Right kidney (tissue), 1 donor: ENCODE data around the gene C10orf90.

Experiments used
- DNase-seq: peaks from one replicate; pipeline ENCODE4 v3.0.0-alpha.2; 2016

The C10orf90 gene

DNA sequence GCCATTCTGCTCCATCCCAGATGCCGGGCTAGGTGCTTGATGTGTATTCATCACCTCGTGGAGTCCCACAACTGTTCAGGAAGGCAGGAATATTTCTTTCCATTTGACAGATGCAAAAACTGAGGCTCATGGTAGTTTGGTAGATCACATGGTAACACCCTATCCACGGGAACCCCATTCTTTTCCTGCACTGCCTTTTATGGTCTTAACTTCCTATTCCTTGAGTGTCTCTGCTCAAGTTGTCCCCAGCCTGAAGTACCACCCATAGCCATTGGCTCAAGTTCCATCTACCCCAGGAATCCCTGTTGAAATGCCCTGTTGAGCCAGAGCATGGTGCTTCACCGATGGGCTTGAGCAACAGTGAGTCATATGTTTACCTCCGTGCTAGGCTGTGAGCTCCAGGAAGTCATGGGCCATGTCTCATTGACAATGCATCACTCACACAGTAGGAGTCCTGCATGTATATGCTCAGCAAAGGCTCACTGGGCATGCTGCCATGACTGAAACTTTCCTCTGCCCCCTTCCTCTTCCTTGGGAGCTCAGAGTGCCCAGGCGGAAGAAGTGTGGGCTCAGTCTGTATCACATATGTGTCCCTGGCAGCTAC lies 210.5 kb downstream of the C10orf90 start:
- DNase-seq = no peak

DNA sequence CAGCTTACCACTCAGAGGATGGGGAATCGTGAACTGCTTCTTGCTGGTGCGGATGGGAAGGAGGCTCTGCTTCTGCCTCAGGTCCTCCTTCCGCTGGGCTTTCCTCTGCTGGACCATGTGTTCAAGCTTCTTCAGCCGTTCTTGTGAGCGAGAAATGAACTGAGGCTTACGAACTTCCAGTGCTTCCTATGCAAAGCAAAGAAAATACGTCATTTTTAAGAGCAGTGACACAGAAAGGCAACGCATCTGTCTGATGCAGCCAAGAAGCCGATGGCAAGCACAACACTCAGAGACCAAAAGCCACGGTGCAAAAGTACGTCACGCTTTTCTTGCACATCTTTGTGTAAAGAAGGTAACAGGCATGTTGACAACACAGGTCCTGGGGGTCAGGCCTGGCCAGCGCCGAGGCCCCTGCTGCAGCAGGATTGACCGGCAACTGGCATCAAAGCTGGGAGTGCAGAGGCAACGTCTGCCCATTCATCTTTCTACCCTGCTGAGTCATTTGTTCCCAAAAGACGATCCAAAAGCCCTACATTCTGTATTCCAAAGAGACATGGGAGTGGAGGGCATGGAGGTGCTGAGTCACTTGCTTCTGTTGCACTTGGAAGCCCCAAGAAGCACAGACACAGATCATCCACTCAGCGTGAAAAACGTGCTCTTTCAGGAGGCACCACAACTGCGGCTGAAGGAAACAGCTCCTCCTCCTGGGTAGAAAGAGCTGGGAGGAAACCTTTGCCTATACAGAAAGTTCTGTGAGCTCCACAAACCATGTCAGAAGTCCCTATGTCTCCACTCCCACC lies 211.3 kb downstream of the C10orf90 start:
- DNase-seq = no peak

DNA sequence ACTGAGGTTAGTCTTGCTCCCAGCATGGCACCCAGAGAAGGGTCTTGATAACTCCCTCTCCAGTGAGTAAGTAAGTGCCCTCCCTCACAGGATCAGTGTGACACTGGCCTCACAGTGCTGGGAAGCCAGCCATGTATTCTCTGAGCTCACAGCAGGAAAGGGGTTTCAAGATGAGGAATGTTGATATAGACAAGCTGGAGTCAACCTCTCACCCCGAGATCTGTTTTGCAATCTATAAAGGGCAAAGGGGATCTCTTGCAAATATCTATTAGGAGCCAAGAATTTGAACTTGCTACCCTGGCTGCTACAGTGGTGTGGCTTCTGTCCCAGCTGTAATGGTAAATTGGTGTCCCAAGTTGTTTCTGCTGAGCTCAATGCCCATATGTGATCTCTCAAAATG lies 212.0 kb downstream of the C10orf90 start:
- DNase-seq = no peak

DNA sequence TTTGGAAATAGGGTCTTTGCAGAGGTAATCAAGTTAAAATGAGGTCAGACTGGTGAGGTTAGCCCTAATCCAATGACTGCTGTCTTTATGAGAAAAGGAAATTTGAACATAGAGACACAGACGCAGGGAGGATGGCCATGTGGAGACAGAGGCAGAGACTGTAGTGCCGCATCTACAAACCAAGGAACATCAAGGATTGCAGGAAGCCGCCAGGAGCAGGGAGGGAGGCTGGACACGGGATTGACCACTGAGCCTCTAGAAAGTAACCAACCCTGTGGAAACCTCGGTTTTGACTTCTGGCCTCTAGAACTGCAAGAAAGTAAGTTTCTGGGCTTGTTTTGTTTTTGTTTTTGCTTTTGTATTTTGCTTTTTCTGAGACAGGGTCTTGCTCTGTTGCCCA lies 213.9 kb downstream of the C10orf90 start:
- no peak for DNase-seq

DNA sequence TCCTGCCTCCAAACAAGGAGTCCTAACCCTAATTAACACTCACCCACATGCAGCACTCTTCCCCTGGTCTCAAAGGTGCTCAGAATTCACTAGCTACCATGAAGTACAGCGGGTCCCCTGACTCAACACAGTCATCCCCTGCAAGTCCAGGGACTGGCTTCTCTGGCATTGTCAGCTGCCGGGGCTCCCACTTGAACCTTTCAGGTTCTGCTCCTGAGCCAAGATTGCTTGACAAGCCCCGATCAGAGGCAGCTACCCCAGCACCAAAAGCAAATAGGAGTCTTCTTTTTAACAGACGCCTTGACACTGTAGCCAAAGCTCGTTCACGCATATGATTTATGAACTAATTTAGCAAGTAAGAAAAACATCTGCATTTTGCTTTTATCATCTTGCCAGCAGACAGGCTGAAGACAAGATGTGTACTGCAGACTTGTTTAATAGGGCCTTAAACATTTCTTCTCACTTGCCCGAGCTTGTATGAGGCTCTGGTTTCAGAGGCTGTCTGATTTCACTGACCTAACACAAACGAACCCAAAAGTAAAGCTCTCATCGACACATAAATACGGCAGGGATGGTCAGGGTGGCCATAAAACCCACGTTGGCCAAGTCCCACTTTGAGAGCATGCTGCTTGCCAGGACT lies 214.6 kb downstream of the C10orf90 start:
- no peak for DNase-seq

DNA sequence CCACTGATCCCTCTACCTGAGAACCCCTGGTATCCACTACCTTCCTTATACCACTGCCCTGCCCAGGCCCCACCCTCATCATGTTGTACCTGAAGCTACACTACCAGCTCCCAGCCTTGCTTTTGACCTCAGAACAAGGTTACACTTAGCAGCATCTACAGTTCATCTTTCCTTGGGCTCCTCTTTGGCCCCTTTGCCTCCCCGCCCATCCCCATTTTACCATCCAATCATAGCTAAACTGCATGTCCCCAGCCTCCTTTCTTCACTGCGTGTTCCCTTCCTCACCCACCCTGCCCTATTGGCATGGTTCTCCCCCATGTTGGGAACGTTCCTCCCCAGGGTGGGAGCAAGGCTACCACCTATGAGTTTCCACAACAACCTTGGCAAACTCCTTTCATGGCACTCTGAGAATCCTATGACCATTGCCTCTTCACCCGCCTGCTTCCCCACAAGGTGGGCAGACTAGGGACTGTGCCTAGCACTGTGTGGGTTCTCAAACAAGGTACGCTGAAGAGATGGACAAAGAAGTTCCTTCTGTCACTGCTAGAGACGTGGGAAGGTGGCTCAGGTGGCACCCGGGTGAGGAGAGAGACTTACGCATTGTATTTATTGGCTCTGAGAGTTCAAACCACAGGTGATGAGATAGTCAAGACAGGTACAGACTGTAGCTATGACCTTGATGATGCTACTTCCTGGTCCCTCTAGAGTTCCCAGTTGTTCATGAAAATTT lies 215.3 kb downstream of the C10orf90 start:
- no peak for DNase-seq

DNA sequence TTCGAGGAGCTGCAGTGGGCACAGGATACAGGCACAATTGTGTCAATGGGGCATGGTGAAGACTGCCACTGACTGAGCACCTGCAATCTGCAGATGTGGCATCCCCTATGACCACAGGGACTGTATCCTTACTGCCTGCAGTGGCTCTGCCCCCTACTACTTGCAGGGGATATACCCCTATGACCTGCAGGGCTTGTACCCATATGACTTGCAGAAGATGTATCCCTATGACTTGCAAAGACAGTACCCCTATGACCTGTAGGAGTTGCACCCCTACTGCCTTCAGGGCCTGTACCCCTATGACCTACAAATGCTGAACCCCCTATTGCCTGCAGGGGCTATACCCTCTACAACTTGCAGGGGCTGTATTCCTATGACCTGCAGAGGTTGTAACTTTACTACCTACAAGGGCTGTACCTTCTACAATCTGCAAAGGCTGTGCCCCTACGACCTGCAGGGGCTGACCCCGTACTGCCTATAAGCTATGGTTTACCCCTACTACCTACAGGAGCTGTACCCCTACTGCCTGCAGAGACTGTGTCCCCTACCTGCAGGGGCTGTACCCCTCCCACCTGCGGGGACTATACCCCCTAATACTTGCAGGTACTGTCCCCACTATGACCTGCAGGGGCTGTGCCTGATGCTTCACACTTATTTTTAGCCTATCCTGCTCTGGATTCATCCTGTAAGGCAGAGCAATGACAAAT lies 216.3 kb downstream of the C10orf90 start:
- DNase-seq = no peak

DNA sequence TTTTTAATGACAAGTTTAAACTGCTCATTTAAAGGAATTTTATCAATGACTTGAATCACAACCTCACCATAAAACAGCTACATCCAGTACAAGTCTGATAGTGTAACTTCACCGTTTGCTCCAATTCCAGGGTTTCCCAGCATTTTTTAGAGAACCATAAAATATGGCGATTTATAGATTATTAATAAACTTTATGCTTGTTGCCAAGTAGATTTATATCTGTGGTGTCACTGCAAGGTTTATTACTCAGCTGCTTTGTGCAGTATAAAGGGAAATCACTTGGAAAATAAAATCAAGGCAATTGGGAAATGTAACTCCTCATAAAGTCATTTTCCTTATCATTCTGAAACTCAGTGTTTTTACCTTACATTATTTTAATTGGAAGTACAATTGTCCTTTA lies 218.2 kb downstream of the C10orf90 start:
- DNase-seq = no peak

DNA sequence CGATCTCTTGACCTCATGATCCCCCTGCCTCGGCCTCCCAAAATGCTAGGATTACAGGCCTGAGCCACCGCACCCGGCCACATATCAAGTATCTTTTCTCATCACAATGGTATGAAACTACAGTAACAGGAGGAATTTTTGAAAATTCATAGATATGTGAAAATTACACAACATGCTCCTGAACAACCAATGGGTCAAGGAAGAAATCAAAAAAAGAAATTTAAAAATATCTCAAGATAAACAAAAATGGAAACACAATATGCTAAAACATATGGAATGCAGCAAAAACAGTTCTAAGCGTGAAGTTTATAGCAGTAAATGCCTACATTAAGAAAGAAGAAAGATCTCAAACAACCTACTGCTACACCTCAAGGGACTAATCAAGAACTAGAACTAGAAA lies 222.4 kb downstream of the C10orf90 start:
- no peak for DNase-seq

DNA sequence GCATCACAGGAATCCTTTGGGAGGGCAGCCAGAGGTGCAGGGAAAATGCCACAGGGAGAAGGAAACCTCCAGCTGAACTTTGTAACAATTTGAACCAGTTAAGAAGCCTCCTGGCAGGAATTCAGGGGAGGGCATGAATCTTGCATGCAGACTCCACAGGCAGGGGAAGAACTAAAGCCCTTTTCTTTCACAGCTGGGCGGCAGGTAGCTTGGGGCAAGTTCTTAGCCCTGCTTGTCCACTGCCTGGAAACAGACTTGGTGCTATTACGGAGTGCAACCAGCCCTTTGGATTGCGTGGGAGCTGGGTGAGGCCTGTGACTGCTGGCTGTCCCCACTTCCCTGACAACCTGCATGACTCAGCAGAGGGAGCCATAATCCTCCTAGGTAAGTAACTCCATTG lies 230.6 kb downstream of the C10orf90 start:
- no peak for DNase-seq

DNA sequence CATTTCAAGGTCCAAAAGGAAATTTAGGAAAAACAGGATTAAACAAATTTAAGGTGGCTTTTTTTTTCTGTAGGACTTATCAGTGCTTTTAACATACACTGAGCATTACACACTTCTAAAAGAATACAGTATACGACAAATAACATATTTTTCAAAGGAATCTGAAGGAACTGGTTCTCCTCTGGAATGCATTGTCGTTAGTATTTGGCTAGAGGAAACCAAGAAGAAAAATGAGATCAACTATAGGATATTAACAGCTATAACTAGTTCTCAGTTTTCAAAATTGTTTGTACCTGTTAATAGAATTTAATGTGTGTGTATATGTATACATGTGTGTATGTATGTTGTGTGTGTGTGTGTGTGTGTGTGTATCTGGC lies 232.1 kb downstream of the C10orf90 start:
- no peak for DNase-seq

DNA sequence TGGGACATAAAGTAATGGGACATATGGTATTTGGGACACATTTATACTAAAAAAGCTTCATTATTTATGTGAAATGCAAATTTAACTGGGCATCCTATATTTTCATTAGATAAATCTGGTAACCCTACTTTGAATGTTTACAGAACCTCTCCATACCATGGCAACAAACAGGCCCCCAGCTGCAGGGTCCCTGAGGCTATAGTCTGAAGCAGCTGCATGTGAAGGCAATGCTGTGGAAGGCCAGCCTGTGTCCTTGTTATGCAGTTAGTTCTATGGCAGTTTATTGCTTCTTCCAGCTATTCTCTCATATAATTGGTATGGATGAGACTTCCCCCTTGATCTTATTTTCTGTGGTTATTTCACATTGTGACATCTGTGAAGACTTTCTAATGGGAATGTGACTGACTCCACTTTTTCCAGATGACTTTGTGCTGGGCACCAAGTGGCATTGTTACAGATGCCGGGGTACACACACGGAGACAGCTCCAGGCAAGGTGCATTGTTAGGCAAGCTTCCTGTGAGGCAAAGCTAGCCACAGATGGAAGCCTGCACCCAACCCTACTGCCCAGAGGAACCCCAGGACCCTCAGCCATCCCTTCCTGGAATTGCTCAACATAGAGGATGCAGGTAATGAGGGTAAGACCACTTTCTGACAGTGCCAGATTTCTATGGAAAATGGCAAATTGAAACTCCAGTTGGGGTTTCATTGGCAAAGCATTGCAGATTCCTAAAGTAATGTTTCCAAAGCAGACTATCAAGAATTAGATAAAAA lies 232.7 kb downstream of the C10orf90 start:
- no peak for DNase-seq

DNA sequence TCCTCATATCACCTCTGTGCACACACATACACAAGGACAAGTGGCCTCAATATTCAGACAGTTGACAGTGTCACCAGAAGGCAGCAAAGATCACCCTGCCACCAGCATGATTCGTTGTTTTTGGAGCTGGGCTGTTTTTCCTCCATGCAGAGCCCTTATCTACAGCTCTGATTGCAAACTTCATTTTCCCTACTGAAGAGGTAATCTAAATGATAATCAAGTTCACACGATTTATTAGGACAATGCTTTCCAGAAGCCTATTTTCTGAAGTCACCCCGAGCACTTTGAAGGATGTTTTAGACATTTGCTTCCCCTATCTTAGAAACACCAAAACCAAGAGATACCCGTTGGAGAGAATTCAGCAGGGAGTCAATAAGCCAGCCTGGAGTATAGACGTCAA lies 236.3 kb downstream of the C10orf90 start:
- DNase-seq = no peak

DNA sequence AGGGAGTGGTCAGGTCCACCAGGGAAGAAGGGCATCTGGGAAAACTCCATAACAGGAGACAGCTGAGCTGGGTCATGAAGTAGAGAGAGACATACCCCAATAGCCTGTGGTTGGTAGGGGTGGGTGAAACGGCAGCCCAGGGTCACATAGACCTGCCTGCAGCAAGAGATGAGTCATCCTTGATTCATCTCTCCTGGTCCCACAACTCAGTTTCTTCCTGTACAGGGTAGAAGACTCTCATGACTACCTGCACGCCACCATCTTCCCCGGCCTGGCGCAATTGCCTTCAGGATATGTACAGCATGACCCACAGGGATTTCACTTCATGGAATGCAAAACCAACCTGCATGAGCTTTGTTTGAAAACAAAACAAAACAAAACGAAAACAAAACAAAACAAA lies 237.1 kb downstream of the C10orf90 start:
- no peak for DNase-seq

DNA sequence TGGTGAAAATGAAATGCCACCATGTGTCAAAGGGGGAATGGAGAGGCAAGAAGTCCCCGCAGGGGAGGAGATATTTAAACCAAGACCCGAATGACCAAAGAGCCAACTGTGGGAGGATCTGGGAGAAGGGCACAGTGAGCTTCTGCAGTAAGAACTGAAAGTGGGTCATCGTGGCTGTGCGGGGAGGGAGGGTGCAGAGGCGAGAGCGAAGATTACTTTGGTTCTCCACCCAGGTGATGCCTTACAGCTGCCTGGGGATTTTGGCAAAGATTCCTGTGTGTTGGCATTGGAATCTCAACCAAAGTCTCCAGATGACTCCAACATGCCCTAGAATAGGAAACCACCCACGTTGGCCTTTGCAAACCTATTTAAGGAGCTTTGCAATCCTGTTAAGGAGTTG lies 238.0 kb downstream of the C10orf90 start:
- no peak for DNase-seq

DNA sequence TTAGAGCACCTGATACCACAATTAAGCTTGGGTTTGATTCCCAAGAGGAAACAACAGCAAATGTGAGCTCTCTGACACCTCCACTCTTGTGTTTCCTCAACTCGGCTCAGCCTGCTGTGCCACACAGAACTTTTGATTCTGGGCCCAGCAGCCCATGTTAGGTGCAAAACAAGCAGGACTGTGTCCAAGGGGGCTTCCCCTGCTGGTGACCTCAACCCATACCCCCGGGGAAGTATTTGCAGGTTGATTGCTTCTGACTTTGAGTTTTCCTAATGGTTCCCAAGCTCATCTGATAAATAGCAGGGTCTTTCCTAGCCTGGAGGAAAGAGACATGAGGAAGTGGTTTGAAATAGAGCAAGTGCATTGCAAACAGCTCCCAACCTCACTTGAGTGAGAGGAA lies 238.7 kb downstream of the C10orf90 start:
- no peak for DNase-seq

DNA sequence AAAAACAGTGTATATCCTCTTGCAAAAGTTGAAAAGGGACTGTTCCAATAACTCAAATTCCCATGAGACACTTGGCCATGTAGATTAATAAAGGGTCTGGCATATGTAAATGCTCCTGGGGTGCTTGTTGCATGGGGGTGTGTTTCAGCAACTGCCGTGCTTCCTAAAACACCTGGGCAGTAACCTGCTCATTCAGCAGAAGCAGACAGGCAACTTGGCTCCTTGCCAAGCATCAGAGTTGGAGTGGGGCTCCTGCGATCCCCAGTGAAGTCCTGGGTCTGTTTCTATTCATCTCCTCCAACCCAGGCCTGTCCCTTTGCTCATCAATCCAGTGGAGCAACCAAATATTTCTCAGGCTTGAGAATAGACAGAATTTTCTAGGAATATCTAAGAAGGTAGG lies 240.0 kb downstream of the C10orf90 start:
- no peak for DNase-seq

DNA sequence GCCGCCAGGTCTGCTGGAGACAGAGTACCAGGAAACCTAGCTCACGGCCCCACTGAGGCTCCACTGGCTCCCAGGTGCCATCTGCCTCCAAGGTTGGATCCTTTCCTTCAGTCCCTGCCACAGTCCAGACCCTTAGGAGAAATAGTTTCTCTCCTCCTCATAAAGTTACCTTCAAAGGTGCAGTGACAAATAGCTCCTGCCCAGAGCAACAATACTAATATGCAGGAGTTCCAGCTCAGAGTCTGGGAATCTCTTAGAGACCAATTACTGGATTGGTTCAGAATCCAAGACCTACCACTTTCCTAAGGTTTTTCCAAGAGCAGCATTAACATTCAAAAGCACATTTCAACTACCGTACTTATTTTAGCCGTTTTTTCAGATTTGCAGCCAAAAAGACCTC lies 241.2 kb downstream of the C10orf90 start:
- DNase-seq = no peak

DNA sequence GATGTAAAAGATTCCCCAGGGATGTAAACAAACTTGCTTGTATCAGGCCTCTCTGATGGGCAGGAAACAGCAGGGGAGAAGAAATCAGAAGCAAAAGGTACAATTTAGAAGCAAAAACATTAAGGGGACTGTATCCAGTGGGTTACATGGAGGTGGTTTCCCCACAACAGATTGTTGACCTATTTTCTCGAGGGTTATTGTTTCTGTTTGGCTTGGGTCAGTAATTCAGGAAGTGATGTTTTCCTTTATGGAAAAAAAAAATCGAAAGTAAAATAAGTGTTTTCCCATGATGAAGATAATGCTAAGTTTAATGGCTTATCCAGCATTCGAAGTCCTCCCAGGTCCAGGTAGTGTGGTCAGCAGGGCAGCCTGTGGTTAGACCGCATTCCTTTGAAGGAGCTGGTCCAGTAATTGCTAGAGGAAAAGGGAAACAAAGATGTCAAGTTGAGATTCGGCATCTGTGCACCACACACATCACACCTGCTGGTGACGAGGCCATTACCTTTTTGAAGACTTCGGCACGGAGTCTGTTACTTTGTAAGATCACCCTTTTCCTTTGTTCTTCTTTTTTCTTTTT lies 244.9 kb downstream of the C10orf90 start:
- DNase-seq = peak; percentile 37

DNA sequence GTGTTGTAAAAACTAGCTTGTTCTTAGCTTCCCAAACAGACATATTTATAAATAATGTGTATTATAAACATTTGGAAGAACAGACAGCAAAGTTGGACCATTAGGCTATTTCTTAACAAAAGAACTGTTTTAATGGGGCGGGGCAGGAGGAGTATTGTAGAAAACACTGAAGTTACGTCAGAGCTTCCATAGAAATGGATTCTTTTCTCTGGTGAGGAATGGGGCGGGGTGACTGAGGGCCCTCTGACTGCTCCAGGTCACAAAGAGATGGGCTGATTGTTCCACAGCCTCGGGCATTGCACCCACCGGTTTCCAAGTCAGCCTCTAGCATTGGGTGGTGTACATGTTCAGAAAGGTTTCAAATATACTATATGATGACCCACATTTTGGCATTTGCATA lies 245.5 kb downstream of the C10orf90 start:
- no peak for DNase-seq

DNA sequence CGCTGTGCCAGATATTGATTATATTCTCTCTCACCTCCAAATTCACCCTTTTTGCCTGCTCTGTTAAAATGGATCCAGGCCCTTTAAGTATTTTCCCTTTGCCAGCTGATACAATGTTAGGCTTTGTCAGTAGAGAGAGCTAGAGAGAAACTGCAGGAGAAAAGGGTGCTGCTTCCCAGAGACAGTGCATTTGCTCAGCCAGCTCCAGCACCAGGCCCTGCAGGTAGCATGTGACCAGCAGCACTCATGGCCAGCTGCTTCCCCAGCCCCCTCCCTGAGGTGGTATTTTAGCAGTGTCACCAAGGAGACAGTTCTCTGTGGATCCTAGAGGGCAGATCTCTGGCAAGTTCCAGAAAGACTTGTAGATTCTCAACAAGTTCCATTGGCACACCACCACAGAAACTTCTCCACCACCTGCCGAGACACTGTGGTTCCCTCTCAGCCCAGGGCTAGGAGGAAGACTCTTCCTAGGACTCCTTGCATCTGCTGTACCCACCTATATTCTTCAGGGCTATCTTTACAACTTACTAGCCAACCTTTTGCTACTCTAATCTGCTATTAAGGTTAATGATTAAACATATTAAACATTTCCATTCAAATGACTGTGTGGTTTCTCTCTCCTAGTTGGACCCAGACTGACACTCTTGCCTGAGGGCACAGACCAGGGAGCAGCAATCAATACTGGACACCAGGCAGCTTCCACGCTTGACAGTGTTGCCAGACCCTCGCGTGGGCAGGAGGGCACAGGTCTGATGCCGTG lies 246.6 kb downstream of the C10orf90 start:
- no peak for DNase-seq
